ENCODE measurements around the gene ST6GALNAC3.
"Not testable (repeated sequence)": the region's sequence is repeated elsewhere in the genome, so short reads cannot be mapped to it uniquely, and the experiment has no call there.

The ST6GALNAC3 gene

DNA sequence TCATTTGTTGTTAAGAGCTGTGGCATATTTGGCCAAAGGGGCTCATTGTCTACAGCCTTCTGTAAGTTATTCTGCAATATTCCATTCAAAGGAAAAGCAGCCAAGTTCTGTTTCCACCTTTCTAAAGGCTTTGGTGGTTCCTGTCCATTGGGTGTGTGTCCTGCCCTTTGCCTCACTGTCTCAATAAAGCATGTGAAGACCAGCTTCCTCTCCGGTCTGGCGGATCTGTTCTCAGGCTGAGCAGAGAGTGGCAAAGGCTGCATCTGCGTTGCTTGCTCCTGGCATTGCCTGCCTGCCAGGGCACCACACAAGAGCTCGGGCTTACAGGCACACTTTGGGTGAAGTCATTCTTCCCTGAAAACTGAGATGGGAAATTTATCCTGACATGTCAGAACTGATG lies 34.9 kb downstream of the ST6GALNAC3 start:
- no peak for DNase-seq (ENCODE audit: low spot score)

DNA sequence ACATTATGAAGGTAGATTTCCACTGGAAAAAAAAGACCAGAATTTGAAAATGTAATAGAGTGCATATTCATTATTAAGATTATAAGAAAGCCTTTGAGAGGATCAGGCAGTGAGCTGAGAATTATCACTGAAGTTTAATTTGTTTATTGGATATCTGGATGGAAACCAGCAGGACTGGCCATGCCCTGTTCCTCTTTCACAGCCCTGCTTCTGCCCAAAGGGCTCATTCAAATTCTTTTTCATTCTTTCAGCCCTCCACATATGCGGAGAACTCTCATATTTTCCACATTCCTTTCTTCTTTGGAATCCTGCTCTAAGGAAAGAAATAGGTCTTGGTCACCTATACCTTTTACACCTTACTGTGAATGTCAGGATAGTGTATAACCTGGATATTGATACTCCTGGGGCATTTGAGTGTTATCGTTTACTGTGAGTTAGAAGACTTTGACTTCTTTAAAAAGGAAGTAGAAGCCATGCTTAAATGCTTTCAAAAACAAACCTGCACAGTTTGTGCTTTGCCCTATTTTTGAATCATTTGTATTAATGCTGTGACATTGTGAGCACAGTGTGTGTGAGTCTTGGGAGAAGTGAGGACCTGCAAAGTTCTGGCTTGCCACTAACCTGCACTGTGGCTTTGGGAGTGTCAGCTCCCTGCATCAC lies 35.5 kb downstream of the ST6GALNAC3 start:
- DNase-seq (ENCODE audit: low spot score), result no peak

DNA sequence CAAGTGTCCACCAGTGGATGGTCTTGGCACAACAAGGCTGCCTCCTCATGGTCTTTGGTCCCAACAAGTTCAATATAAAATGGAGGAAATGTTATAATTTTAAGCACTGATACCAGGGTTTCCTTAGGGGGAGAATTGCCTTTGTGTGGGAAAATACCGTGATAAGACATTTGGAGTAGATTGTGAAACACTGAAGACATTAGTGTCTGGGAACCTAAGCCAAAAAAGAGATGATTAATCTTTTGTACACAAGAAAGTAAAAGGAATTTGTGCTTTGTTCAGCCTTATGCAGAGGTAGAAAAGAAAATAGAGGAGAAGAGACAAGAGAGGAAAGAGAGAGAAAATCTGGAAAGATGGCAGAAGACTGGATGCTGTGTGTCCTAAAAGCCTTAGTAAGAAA lies 36.1 kb downstream of the ST6GALNAC3 start:
- no peak for DNase-seq (ENCODE audit: low spot score)

DNA sequence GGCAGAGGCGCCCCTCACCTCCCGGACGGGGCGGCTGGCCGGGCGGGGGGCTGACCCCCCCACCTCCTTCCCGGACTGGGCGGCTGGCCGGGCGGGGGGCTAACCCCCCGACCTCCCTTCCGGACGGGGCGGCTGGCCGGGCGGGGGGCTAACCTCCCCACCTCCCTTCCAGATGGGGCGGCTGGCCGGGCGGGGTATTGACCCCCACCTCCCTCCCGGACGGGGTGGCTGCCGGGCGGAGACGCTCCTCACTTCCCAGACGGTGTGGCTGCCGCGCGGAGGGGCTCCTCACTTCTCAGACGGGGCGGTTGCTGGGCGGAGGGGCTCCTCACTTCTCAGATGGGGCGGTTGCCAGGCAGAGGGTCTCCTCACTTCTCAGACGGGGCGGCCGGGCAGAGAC lies 37.8 kb downstream of the ST6GALNAC3 start:
- DNase-seq (ENCODE audit: low spot score), result not testable (repeated sequence)

DNA sequence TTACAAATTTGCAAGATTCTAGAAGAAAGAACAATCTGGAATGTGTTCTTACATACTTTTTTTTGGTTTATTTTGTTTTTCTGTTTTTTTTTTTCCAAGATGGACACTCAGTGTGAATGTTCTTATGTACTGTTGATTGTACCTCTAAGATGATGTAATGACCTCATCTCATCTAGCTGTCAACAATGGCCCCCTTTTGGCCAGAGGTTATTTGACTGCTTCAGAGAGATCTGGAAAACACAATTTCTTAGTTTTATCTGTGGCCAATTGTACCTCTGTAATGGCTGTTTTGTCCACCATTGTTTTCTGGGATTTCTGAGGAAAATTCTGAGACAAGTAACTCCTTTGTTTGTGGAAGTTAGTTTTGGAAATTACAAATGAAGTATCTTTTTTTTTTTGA lies 38.9 kb downstream of the ST6GALNAC3 start:
- no peak for DNase-seq (ENCODE audit: low spot score)

DNA sequence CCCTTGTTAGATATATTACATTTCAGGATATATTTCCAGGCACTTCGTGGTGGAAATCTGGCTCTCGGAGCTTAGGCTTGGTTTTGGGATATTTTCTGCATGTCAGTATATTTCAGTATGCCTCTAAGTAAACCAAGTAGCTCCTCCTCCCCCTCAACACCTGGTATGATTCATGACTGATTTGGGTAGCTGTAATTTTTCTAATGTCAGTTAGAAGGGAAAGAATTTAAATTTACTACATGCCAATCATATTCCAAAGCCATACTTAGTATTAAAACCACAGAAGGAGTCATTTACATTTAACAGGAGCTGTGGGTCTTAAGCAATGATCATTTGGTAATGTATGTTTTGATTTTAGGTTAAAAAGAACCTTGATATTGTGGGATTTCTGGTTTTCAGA lies 40.6 kb downstream of the ST6GALNAC3 start:
- no peak for DNase-seq (ENCODE audit: low spot score)

DNA sequence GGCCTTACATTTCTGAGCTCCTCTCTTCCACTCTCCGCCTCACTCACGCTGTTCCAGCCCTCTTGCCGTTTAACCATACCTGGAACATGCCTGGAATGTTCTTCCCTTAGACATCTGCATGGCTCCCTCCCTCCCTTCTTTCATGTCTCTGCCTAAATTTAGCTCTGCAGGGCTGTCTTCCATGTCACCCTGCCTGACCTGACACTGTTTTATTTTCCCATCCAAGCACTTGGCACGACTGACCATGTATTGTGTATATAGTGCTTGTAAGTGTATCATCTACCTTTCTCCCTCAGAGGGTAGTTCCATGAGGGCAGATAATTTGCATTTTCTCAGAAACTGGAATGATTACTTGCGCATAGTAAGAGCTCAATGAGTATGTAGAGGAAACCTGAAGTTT lies 47.3 kb downstream of the ST6GALNAC3 start:
- DNase-seq (ENCODE audit: low spot score), result no peak

DNA sequence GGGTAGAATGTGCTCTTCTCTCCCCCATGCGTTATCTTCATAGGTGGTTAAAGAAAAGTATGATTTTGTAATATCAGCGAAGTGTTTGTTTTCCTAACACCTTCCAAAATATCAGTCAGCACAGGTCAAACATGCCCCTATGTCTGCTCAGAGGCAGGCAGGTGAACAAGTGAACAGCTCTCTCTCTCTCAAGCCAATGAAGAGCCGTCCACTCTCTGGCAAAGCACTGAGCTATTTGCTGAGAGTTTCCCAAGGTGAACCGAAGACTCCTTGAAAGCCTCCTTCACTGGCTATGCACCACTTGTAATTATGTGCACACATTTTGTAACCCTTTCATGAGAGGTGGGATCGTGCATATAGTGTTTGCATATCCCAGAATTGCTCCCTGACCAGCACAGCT lies 47.7 kb downstream of the ST6GALNAC3 start:
- no peak for DNase-seq (ENCODE audit: low spot score)

DNA sequence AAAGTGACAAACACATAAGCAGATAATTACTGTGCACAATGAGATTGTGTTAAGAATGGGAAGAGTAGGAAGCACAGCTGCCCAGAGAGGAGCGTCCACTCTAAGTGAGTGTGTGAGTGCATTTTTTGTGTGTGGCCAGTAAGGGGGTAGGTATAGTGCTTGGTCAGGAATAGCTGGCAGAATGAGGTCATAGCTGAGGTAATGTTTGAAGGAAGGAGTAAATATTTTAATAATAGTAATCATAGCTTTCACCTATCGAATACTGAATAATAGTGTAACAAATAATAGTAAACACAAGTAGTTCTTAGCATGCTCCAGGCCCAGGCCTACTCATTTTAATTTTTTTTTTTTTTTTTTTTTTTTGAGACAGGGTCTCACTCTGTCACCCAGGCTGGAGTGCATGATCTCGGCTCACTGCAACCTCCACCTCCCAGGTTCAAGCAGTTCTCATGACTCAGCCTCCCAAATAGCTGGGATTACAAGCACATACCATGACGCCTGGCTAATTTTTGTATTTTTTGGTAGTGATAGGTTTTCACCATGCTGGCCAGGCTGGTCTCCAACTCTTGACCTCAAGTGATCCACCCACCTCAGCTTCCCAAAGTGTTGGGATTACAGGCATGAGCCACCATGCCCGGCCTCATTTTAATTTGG lies 49.0 kb downstream of the ST6GALNAC3 start:
- not testable (repeated sequence) for DNase-seq (ENCODE audit: low spot score)

DNA sequence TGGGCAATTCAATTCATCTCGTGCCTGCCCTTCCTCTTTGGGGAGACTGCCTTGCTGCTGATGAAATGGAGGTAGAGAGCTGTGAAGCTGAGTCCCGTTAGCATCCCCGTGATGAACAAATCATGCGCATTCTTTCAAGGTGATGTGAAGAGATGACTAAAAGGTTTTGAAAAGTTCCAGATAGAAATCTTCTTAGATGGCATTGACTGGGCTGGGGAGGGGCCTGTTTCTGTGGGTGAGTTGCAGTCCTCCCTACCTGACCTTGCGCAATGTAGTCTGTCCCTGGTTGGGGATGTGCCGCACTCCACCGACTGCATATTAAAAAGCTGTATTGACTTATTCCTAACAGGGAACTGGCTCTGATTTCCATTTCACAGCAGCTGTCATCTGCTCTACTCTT lies 49.6 kb downstream of the ST6GALNAC3 start:
- no peak for DNase-seq (ENCODE audit: low spot score)

DNA sequence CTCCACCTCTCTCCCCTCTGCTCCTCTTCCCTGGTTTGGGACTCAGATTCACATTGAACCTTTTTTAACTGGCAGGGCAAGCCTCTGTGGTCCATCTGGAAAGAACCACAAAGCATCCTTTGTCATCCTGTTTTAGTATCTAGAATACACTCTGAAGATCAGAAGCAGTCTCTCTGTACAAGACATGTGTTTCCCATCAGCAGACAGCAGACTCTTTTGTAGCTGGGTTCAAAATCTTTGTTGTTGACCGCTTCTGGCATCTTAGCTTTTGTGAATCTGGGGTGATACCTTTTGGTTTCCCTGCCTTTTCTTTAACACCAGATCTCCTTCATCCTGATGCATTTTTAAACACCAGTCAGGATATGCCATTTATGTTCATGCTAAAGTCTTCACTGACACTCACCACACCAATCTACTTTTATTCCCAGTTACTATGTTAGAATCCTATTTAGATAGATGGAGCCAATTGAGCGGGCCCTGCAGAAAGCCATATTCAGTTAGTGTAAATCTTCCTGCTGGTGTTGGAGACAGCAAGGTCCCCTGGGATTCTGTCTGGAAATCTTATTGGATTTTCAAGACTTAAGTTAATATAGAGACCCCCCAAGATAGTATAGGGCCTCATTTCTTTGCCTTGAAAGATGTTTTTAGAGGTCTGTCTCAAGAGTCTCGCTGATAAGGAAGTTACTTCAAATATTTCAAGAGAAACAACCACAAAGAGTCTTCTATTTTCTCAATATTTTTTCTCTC lies 51.1 kb downstream of the ST6GALNAC3 start:
- no peak for DNase-seq (ENCODE audit: low spot score)

DNA sequence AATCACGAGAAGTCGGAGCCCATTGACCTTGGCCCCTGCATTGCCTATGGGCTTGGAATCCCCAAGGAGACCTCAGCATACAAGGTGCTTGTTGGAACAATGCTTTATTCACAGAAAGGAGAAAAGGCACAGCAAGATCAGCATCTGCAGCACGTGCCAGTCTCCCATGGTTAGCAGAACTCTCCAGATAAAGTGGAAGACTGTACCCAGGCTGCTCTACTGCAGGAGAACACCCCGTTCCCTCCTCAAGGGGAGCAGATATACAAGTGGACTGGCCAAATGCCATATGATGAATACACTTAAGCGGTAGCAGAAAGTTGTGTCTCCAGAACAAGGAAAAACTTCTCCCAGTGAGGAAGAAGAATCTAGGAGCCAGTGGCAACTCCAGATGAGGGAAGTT lies 53.5 kb downstream of the ST6GALNAC3 start:
- no peak for DNase-seq (ENCODE audit: low spot score)

DNA sequence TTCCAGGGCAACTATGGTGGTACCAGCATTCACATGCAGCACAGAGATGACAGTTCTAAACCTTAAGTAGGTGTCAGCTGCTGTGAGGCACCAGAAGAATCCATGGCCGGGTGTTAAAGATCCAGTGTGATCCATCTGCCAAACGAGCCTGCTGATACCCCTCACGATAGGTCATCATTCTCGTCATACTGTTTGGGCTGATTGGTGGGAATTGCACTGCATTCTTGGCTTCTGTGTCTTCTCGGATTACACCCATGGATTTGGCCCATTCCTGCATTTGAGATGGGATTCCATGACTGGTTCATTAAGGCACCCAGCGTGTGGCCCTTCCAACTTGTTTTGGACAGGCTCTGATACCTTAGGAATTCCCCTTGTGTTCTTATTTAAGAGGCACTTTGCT lies 55.2 kb downstream of the ST6GALNAC3 start:
- DNase-seq (ENCODE audit: low spot score), result no peak

DNA sequence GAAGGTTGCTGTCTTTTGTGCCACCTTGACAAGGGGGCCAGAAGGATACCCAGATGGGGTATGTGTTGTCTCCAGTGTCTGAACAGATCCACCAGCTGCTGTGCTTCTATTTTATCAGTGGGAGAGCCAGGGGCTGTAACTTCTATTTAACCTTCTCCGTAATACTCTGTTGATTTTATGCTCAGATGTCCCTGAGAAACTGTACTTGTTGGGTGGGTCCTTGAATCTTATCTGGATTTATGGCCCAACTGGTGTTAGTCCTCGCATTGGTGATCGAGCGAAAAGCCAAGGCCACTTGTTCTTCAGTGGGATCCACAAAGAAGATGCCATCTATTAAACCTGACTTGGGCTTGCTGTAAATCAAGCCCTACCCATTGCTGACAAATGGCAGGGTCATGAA lies 56.4 kb downstream of the ST6GALNAC3 start:
- DNase-seq (ENCODE audit: low spot score), result no peak

DNA sequence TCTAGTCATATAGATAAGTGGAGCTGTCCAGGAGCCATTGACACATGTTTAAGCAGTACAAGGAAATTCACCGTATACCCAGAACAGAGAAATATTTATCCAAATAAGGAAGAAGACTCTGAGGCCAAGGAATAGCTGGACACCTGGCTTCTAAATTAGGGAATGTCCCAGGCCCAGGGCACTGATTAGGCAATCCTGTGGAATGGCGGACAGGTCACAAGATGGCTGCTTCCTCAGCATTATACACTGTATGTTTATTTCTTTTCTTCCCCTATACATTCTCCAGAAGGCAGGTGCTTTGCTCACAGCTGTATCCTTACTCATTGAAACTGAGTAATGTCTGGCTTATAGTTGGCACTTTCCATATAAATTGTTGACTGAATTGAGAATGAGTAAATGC lies 59.4 kb downstream of the ST6GALNAC3 start:
- DNase-seq (ENCODE audit: low spot score), result no peak

DNA sequence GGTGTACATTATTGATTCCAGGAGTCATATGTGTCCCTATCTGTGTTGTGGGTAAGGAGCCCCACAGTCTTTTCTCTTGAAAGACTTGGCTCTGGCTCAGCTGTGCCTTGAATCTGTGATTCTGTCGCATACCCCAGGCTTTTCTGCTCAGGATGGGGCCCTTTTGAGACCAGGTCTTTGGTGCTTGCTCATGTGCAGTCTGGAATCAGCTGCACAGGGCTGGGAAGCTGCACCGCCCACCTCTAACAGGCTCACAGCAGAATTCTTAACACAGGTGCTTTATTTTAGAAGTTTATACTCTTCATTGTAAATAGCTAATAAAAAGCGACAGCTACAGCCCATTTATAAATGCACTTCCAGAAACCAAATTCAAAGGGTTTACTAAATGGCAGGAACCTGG lies 61.3 kb downstream of the ST6GALNAC3 start:
- DNase-seq (ENCODE audit: low spot score), result no peak

DNA sequence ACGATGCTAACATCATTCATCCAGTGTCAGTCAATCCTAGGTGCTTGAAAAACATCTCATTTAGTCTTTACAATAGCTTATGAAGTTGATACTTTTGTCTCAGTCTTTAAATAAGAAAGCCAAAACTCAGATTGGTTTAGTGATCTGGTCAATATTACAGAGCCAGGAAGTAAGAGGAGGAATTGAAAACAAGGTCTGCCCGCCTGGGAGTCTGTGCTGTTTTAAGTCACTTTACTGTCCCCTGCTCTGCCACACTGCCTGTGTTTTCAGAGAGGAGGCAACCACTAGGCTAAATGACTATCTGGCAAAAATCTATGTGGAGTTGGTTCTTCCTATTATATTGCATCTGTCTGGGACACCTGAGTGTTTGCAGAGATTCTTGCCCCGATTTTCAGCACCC lies 62.3 kb downstream of the ST6GALNAC3 start:
- DNase-seq (ENCODE audit: low spot score), result no peak

DNA sequence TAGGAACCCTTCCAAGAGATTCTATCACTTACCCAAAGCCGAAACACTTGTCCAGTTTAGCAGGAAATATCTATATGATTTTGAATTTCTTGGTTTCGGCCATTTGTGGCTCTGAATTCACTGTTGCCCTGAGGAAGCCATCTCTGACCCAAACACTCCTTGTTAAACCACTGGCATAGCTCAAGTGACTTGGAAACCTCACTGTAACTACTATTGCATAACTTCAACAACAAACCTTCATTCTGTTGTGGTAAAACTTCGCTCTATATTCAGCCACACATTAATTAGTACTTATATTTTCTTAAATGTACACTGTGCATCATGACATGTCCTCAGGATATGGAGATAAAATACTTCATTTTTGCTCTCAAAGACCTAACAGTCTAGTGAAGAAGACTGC lies 63.2 kb downstream of the ST6GALNAC3 start:
- DNase-seq (ENCODE audit: low spot score), result no peak

DNA sequence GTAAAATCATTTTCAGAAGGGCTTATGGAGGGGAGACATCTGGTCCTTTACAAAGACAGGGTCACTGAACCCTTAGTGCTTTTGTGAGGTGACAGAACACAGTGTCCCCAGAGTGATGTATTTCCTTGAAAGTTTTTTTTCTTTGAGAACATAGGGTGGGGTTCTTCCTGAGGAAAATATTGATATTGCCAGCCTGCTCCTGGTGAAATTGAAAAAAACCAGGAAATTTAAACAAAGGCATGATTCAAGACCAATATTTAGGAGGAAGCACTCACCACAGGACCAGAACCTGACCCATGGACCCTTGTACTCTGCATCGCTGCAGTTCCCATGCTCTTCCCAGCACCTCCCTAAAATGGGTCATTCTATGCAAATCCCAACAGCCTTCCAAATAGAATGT lies 63.7 kb downstream of the ST6GALNAC3 start:
- DNase-seq (ENCODE audit: low spot score), result no peak

DNA sequence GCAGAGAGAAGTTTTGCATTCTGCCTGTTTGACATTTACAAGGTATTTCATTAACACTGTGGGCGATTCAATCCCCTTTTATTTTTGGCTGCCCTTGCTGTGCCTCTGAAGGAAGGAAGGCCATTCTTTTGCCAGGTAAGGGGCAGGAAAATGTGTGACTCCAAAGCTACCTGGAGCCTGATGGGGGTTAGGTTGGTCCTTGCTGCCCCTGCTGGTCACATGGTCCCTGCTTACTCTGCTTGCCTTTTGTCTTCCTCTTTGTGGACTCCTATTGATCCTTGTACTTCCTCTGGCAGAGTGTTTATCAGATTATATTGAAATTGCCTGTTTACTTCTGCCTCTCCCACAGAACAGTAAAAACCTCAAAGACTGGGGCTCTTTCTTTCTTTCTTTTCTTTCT lies 65.7 kb downstream of the ST6GALNAC3 start:
- DNase-seq (ENCODE audit: low spot score), result no peak

DNA sequence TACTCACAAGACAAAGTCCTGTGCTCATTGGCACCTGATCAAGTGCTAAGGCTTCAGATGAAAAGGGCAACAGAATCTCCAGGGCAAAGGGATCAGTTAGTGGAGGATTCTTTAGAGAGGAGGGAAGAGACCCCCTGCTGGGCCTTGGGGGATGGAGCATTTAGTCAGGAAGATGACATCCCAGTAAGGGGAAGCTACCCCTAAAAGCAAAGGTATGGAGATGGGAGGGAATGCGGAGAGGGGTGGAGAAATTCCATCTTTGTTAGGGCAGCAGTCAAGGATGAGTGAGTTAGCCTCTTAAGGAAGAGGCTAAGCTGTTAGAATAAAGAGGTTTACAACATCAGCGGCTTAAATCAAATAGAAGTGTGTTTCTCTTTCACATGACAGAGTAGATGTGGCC lies 67.4 kb downstream of the ST6GALNAC3 start:
- no peak for DNase-seq (ENCODE audit: low spot score)

DNA sequence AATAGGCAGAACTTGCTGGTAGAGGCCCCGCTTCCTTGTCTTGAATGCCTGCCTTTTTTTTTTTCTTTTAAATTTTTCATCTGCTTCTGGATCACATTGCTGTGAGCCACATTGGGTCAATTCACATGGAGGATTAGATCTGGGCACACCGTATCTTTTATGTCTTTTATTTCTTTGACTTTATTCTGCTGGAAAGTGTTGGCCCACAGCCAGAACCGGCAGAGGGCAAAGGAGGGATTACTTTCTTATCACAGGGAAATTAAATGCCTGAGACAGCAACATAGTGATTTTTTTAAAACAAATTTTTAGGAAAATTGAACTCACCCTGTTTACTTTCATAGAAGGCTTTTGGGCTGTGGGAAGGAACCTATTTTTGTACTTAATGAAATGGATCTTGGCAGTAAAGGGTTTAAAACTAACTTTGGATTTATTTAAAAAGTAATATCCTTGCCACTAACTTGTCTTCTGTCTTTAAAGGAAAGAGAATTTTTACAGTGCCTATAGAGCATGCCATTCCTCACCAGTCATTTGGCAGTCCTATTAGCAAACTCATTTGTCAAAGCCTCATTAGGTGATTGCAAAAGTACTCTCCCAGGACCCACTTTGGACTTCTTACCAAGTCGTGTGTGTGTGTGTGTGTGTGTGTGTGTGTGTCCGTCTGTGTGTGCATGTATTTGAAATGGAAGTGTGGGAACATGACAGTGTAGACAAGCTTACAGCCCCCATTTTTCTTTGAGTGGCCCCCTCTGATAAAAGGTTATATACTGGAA lies 68.4 kb downstream of the ST6GALNAC3 start:
- no peak for DNase-seq (ENCODE audit: low spot score)

DNA sequence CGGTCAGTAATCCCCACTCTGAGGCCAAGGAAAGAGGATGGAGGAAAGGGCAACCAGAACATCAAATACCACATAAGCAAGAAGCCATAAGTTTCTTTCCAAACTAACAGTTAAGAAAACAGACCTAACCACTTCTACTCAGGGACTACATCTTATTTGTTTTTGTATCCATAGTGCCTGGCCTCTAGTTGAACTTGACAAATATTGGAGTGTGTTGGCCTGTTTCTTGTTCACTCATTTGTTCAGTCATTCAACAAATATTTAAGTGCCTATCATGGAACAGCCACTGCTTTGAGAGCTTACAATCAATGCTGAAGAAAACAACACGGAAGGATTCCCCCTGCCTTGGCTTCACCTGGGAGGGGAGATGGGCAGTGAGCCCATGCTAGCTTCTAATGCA lies 69.7 kb downstream of the ST6GALNAC3 start:
- DNase-seq (ENCODE audit: low spot score), result no peak

All from ecto neural progenitor cell (in vitro differentiated cells).